ENCODE measurements around the gene TMEM239. TPM values are rescaled to one million over a fixed set of nuclear protein-coding genes. Genes with fewer than 3 reads are reported as not detected.

The TMEM239 gene
- total RNA-seq, 1 donor from 2014 or later, result not detected

GRCh38 chr20:2838847-2839671 lies 22.9 kb downstream of the TMEM239 start:
- peaks cover 9% of the 10 kb centered on the region for H3K4me1 ChIP-seq (ENCODE audit: insufficient read depth, low read length)
- Mint-ChIP-seq H3K4me3 (ENCODE audit: unreplicated experiment) (peak overlapping the region; percentile 77), H3K4me1 (ENCODE audit: low read depth, unreplicated experiment) (peaks cover 3% of the 10 kb centered on the region), H3K27ac (ENCODE audit: unreplicated experiment) (peak overlapping the region; percentile 21), H3K36me3 (ENCODE audit: low read depth, unreplicated experiment) (peaks cover 35% of the 10 kb centered on the region), H3K27me3 (ENCODE audit: low read depth, unreplicated experiment) (no peaks in the 10 kb centered on the region), H3K9me3 (ENCODE audit: unreplicated experiment) (no peaks in the 10 kb centered on the region)
- H3K4me2 ChIP-seq (ENCODE audit: low read length), result peak overlapping the region; percentile 85
- H3K9me3 ChIP-seq (ENCODE audit: insufficient read depth, low read depth, low read length), result no peaks in the 10 kb centered on the region
- no peak overlapping the region for H3K4me3 ChIP-seq (ENCODE audit: insufficient read depth, low read depth, low read length)
- H3K36me3 ChIP-seq (ENCODE audit: insufficient read depth, low read length), result peaks cover 2% of the 10 kb centered on the region
- DNase-seq (ENCODE audit: low read depth) (no peak), FAIRE-seq (no peak)
- no peaks in the 10 kb centered on the region for H3K27me3 ChIP-seq (ENCODE audit: insufficient read depth, low read length)
- H2AFZ ChIP-seq (ENCODE audit: low read depth, low read length), result no peak overlapping the region
- no peak for TF ChIP-seq EZH2 (IDR thresholded peaks at IDR 0.05; ENCODE audit: insufficient read depth, low read length)
- TF ChIP-seq, protein P1, sequence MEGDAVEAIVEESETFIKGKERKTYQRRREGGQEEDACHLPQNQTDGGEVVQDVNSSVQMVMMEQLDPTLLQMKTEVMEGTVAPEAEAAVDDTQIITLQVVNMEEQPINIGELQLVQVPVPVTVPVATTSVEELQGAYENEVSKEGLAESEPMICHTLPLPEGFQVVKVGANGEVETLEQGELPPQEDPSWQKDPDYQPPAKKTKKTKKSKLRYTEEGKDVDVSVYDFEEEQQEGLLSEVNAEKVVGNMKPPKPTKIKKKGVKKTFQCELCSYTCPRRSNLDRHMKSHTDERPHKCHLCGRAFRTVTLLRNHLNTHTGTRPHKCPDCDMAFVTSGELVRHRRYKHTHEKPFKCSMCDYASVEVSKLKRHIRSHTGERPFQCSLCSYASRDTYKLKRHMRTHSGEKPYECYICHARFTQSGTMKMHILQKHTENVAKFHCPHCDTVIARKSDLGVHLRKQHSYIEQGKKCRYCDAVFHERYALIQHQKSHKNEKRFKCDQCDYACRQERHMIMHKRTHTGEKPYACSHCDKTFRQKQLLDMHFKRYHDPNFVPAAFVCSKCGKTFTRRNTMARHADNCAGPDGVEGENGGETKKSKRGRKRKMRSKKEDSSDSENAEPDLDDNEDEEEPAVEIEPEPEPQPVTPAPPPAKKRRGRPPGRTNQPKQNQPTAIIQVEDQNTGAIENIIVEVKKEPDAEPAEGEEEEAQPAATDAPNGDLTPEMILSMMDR (IDR thresholded peaks at IDR 0.05; ENCODE audit: insufficient read depth, low read depth, low read length), result no peak
- peaks cover 15% of the 10 kb centered on the region for H3K79me2 ChIP-seq (ENCODE audit: insufficient read depth, low read length)
- no peaks in the 10 kb centered on the region for H4K20me1 ChIP-seq (ENCODE audit: insufficient read depth, low read length)
- no peak overlapping the region for H3K9ac ChIP-seq (ENCODE audit: low read length)
- no peak overlapping the region for H3K27ac ChIP-seq (ENCODE audit: low read depth, low read length)

GRCh38 chr20:2839732-2840137 lies 23.6 kb downstream of the TMEM239 start:
- Histone ChIP-seq H2AFZ (ENCODE audit: low read depth, low read length) (peak overlapping the region; percentile 100), H3K27me3 (ENCODE audit: insufficient read depth, low read length) (no peaks in the 10 kb centered on the region), H3K9me3 (ENCODE audit: insufficient read depth, low read depth, low read length) (no peaks in the 10 kb centered on the region), H3K4me3 (ENCODE audit: insufficient read depth, low read depth, low read length) (peak overlapping the region; percentile 83), H3K4me1 (ENCODE audit: insufficient read depth, low read length) (peaks cover 9% of the 10 kb centered on the region), H3K27ac (ENCODE audit: low read depth, low read length) (no peak overlapping the region), H4K20me1 (ENCODE audit: insufficient read depth, low read length) (peaks cover 3% of the 10 kb centered on the region), H3K36me3 (ENCODE audit: insufficient read depth, low read length) (peaks cover 2% of the 10 kb centered on the region), H3K4me2 (ENCODE audit: low read length) (peak overlapping the region; percentile 85), H3K9ac (ENCODE audit: low read length) (no peak overlapping the region), H3K79me2 (ENCODE audit: insufficient read depth, low read length) (peaks cover 15% of the 10 kb centered on the region)
- Mint-ChIP-seq H3K4me3 (ENCODE audit: unreplicated experiment) (peak overlapping the region; percentile 77), H3K36me3 (ENCODE audit: low read depth, unreplicated experiment) (peaks cover 30% of the 10 kb centered on the region), H3K27me3 (ENCODE audit: low read depth, unreplicated experiment) (no peaks in the 10 kb centered on the region), H3K27ac (ENCODE audit: unreplicated experiment) (peak overlapping the region; percentile 21), H3K9me3 (ENCODE audit: unreplicated experiment) (no peaks in the 10 kb centered on the region), H3K4me1 (ENCODE audit: low read depth, unreplicated experiment) (peaks cover 3% of the 10 kb centered on the region)
- DNase-seq (ENCODE audit: low read depth) (no peak), FAIRE-seq (no peak)
- TF ChIP-seq, protein P1 (IDR thresholded peaks at IDR 0.05; ENCODE audit: insufficient read depth, low read depth, low read length), result no peak
- TF ChIP-seq EZH2 (IDR thresholded peaks at IDR 0.05; ENCODE audit: insufficient read depth, low read length), result no peak

Data from astrocyte (in vitro differentiated cells and primary cell).